Measurements from ENCODE around the gene IGF2BP3.
A peak's percentile ranks its signal among the peaks of the same experiment; 100 is the strongest.

The IGF2BP3 gene

GRCh38 chr7:23298885-23299769 lies 171.2 kb downstream of the IGF2BP3 start, which contains the start of gene MALSU1:
MALSU1 (plus strand) TSS chr7:23299339; CDS start chr7:23299353, 14 bp downstream.
- ATAC-seq: peak; percentile 97
- TF ChIP-seq RARB (CRISPR knock-in tag; IDR thresholded peaks at IDR 0.05) (no peak), GLIS3 (CRISPR knock-in tag; IDR thresholded peaks at IDR 0.05) (0 out of 2 replicates have a peak, but pooled peaks have one; percentile 4), CREB5 (CRISPR knock-in tag; IDR thresholded peaks at IDR 0.05; ENCODE audit: low read depth) (no peak; the same call in 1 of the 2 replicates), BACH2 (CRISPR knock-in tag; IDR thresholded peaks at IDR 0.05; ENCODE audit: borderline replicate concordance) (0 out of 2 replicates have a peak, but pooled peaks have one; percentile 39), PPARA (CRISPR knock-in tag; IDR thresholded peaks at IDR 0.05; ENCODE audit: borderline replicate concordance) (peak; percentile 78; the same call in 1 of the 2 replicates), ZFP30 (CRISPR knock-in tag; IDR thresholded peaks at IDR 0.05) (no peak), CSDC2 (CRISPR knock-in tag; IDR thresholded peaks at IDR 0.05) (peak; percentile 87; the same call in 1 of the 2 replicates), ISL1 (CRISPR knock-in tag; IDR thresholded peaks at IDR 0.05) (no peak)
- TF ChIP-seq, protein P1, sequence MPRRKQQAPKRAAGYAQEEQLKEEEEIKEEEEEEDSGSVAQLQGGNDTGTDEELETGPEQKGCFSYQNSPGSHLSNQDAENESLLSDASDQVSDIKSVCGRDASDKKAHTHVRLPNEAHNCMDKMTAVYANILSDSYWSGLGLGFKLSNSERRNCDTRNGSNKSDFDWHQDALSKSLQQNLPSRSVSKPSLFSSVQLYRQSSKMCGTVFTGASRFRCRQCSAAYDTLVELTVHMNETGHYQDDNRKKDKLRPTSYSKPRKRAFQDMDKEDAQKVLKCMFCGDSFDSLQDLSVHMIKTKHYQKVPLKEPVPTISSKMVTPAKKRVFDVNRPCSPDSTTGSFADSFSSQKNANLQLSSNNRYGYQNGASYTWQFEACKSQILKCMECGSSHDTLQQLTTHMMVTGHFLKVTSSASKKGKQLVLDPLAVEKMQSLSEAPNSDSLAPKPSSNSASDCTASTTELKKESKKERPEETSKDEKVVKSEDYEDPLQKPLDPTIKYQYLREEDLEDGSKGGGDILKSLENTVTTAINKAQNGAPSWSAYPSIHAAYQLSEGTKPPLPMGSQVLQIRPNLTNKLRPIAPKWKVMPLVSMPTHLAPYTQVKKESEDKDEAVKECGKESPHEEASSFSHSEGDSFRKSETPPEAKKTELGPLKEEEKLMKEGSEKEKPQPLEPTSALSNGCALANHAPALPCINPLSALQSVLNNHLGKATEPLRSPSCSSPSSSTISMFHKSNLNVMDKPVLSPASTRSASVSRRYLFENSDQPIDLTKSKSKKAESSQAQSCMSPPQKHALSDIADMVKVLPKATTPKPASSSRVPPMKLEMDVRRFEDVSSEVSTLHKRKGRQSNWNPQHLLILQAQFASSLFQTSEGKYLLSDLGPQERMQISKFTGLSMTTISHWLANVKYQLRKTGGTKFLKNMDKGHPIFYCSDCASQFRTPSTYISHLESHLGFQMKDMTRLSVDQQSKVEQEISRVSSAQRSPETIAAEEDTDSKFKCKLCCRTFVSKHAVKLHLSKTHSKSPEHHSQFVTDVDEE (CRISPR knock-in tag; IDR thresholded peaks at IDR 0.05): no peak

DNA sequence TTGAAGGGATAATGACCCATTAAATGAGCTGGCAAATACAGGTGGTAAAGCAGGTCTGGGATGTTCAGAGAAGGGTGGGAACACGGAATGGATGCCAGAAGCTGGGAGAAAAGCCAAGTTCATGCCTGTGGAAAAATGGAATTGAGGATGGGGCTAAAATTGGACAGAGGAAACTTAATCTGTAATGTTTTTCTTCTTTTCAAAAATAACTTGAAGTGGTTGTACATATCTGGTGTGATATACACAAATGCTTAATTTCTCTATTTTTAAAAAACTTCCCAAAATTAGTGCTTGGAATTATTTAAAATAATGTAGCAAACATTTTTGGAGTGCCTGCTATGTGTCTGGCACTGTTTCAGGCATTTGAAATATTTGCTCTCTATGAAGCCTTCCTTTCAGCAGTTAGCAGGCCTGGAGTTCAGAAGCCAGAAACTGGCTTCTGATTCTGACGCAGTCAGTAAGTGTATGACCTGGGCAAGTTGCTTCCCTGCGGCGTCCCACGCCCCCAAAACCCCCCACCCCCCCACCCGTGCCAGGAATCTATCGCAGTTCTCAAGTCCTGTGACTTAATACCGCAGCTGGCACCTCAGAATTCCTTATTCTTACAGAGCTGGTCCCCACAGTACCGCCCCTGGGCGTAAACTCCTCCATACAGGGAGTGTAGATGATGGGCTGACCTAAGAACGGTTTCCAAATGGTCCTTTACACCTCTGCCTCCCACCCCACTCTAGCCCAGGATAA lies 172.0 kb downstream of the IGF2BP3 start:
- TF ChIP-seq ZFP3 (CRISPR knock-in tag; IDR thresholded peaks at IDR 0.05) (no peak), PPARA (CRISPR knock-in tag; IDR thresholded peaks at IDR 0.05; ENCODE audit: borderline replicate concordance) (no peak), GLIS3 (CRISPR knock-in tag; IDR thresholded peaks at IDR 0.05) (no peak), ISL1 (CRISPR knock-in tag; IDR thresholded peaks at IDR 0.05) (peak; percentile 63), ZNF565 (CRISPR knock-in tag; conservative IDR thresholded peaks at IDR 0.05; ENCODE audit: low read depth) (no peak), BACH2 (CRISPR knock-in tag; IDR thresholded peaks at IDR 0.05; ENCODE audit: borderline replicate concordance) (no peak), OSR1 (CRISPR knock-in tag; IDR thresholded peaks at IDR 0.05) (no peak), TOX (CRISPR knock-in tag; IDR thresholded peaks at IDR 0.05; ENCODE audit: borderline replicate concordance) (no peak), ZNF70 (CRISPR knock-in tag; IDR thresholded peaks at IDR 0.05) (no peak), ZFP30 (CRISPR knock-in tag; IDR thresholded peaks at IDR 0.05) (no peak), CSDC2 (CRISPR knock-in tag; IDR thresholded peaks at IDR 0.05) (peak; percentile 41; the same call in 1 of the 2 replicates), SNAI2 (CRISPR knock-in tag; IDR thresholded peaks at IDR 0.05) (no peak), PATZ1 (CRISPR knock-in tag; IDR thresholded peaks at IDR 0.05; ENCODE audit: borderline replicate concordance) (no peak), RARB (CRISPR knock-in tag; IDR thresholded peaks at IDR 0.05) (no peak), ZNF8 (CRISPR knock-in tag; IDR thresholded peaks at IDR 0.05) (no peak), ZC3H10 (CRISPR knock-in tag; IDR thresholded peaks at IDR 0.05) (no peak), POU6F1 (CRISPR knock-in tag; IDR thresholded peaks at IDR 0.05; ENCODE audit: borderline replicate concordance, low read depth) (no peak), CREB5 (CRISPR knock-in tag; IDR thresholded peaks at IDR 0.05; ENCODE audit: low read depth) (peak; percentile 60), TCF4 (CRISPR knock-in tag; IDR thresholded peaks at IDR 0.05; ENCODE audit: borderline replicate concordance) (no peak), ARNTL (CRISPR knock-in tag; IDR thresholded peaks at IDR 0.05; ENCODE audit: borderline replicate concordance, low read depth) (no peak), ESRRG (CRISPR knock-in tag; IDR thresholded peaks at IDR 0.05) (0 out of 2 replicates have a peak, but pooled peaks have one; percentile 75)
- TF ChIP-seq, protein P1 (CRISPR knock-in tag; IDR thresholded peaks at IDR 0.05): no peak
- TF ChIP-seq, protein P2, sequence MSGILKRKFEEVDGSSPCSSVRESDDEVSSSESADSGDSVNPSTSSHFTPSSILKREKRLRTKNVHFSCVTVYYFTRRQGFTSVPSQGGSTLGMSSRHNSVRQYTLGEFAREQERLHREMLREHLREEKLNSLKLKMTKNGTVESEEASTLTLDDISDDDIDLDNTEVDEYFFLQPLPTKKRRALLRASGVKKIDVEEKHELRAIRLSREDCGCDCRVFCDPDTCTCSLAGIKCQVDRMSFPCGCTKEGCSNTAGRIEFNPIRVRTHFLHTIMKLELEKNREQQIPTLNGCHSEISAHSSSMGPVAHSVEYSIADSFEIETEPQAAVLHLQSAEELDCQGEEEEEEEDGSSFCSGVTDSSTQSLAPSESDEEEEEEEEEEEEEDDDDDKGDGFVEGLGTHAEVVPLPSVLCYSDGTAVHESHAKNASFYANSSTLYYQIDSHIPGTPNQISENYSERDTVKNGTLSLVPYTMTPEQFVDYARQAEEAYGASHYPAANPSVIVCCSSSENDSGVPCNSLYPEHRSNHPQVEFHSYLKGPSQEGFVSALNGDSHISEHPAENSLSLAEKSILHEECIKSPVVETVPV (CRISPR knock-in tag; IDR thresholded peaks at IDR 0.05): no peak
- ATAC-seq: peak; percentile 49

All from SK-N-SH treated with all-trans-retinoic acid at 6 μM for 48 hours (cell line).